GM23338 (cell line): ENCODE results near the gene LPGAT1. TPM values are rescaled to one million over a fixed set of nuclear protein-coding genes. Genes with fewer than 3 reads are reported as not detected.

Experiments
- ATAC-seq: fragments of 200-7000 bp; cut with Tn5 transposase; 3 replicates; pipeline ENCODE4 v1.9.1; 2020
- DNase-seq: peaks from one replicate; pipeline ENCODE4 v3.0.0-alpha.2; 2015; ENCODE audit warnings: low spot score
- H2AFZ ChIP-seq: fragments of 200-600 bp; sonication (generic); 2 replicates; pipeline ENCODE4 v1.8.0; 2016; ENCODE audit warnings: antibody characterized with exemption, mild to moderate bottlenecking, moderate library complexity
- H3F3A ChIP-seq: fragments of 200-600 bp; sonication (generic); replicated peaks from 2 replicates; pipeline ENCODE4 v1.8.0; 2017; ENCODE audit warnings: antibody characterized with exemption, mixed run types, low read depth
- H3K27ac ChIP-seq: fragments of 200-600 bp; sonication (generic); 2 replicates; pipeline ENCODE4 v1.6.1; 2016; ENCODE audit warnings: low read depth
- H3K27me3 ChIP-seq: fragments of 200-600 bp; sonication (generic); 2 replicates; pipeline ENCODE4 v1.8.0; 2016; ENCODE audit warnings: mild to moderate bottlenecking, mixed run types, moderate library complexity; ENCODE audit not compliant: insufficient read depth
- H3K36me3 ChIP-seq: fragments of 200-600 bp; sonication (generic); 2 replicates; pipeline ENCODE4 v1.8.0; 2016; ENCODE audit warnings: mild to moderate bottlenecking; ENCODE audit not compliant: insufficient read depth
- H3K4me1 ChIP-seq: fragments of 200-600 bp; sonication (generic); 2 replicates; pipeline ENCODE4 v1.8.0; 2016; ENCODE audit warnings: mild to moderate bottlenecking, moderate library complexity; ENCODE audit not compliant: insufficient read depth
- H3K4me2 ChIP-seq: fragments of 200-600 bp; sonication (generic); 2 replicates; pipeline ENCODE4 v1.7.1; 2017; ENCODE audit warnings: mixed run types
- H3K4me3 ChIP-seq: fragments of 200-600 bp; sonication (generic); 2 replicates; pipeline ENCODE4 v1.6.1; 2016; ENCODE audit warnings: mixed run types
- H3K79me2 ChIP-seq: fragments of 200-600 bp; sonication (generic); replicated peaks from 2 replicates; pipeline ENCODE4 v1.8.0; 2017; ENCODE audit warnings: mild to moderate bottlenecking; ENCODE audit not compliant: insufficient read depth
- H3K9me2 ChIP-seq: fragments of 200-600 bp; sonication (generic); 2 replicates; pipeline ENCODE4 v1.8.0; 2017; ENCODE audit not compliant: insufficient read depth
- H4K20me1 ChIP-seq: fragments of 200-600 bp; sonication (generic); replicated peaks from 2 replicates; pipeline ENCODE4 v1.8.0; 2017; ENCODE audit warnings: mild to moderate bottlenecking; ENCODE audit not compliant: insufficient read depth
- H3K27ac Mint-ChIP-seq: 2 replicates; pipeline ENCODE4 v1.8.0; 2020; ENCODE audit warnings: inconsistent platforms, mild to moderate bottlenecking, moderate library complexity, mixed read lengths
- H3K27me3 Mint-ChIP-seq: 3 replicates; pipeline ENCODE4 v1.8.0; 2022; ENCODE audit warnings: low read depth, mild to moderate bottlenecking, moderate library complexity, mixed read lengths, inconsistent platforms; ENCODE audit not compliant: insufficient read depth, poor library complexity
- H3K36me3 Mint-ChIP-seq: 3 replicates; pipeline ENCODE4 v1.8.0; 2021; ENCODE audit warnings: low read depth, mild to moderate bottlenecking, inconsistent platforms, moderate library complexity, mixed read lengths
- H3K4me1 Mint-ChIP-seq: 3 replicates; pipeline ENCODE4 v1.8.0; 2020; ENCODE audit warnings: mild to moderate bottlenecking, inconsistent platforms, mixed read lengths
- H3K4me3 Mint-ChIP-seq: 3 replicates; pipeline ENCODE4 v1.8.0; 2021; ENCODE audit warnings: moderate library complexity, mild to moderate bottlenecking, inconsistent platforms, mixed read lengths
- H3K9me3 Mint-ChIP-seq: 3 replicates; pipeline ENCODE4 v1.8.0; 2020; ENCODE audit warnings: moderate library complexity, mild to moderate bottlenecking, inconsistent platforms, mixed read lengths
- CREB1 ChIP-seq: fragments of 250-450 bp; sonication (Bioruptor Pico); IDR thresholded peaks from 2 replicates; pipeline ENCODE4 v1.5.0; 2020; ENCODE audit warnings: low read depth, mild to moderate bottlenecking, moderate library complexity
- EZH2 ChIP-seq: fragments of 200-600 bp; sonication (generic); IDR thresholded peaks from one replicate; pipeline ENCODE4 v1.8.0; 2017; ENCODE audit warnings: antibody characterized with exemption, mild to moderate bottlenecking, low read depth; ENCODE audit not compliant: unreplicated experiment
- EZH2phosphoT487 ChIP-seq: fragments of 200-600 bp; sonication (generic); IDR thresholded peaks from one replicate; pipeline ENCODE4 v1.8.1; 2018; ENCODE audit warnings: antibody characterized with exemption; ENCODE audit not compliant: unreplicated experiment
- JUNB ChIP-seq: IDR thresholded peaks from one replicate; pipeline ENCODE4 v1.6.1; 2016; ENCODE audit warnings: antibody characterized with exemption; ENCODE audit not compliant: unreplicated experiment
- NANOG ChIP-seq: IDR thresholded peaks from 2 replicates; pipeline ENCODE4 v1.6.1; 2016; ENCODE audit warnings: antibody characterized with exemption, borderline replicate concordance
- POLR2AphosphoS5 ChIP-seq: IDR thresholded peaks from 2 replicates; pipeline ENCODE4 v1.6.1; 2016; ENCODE audit warnings: antibody characterized with exemption, low read depth
- STAT1 ChIP-seq: IDR thresholded peaks from one replicate; pipeline ENCODE4 v1.6.1; 2016; ENCODE audit warnings: antibody characterized with exemption; ENCODE audit not compliant: unreplicated experiment
- ZNF114 ChIP-seq: fragments of 250-450 bp; sonication (Bioruptor Pico); IDR thresholded peaks from 2 replicates; pipeline ENCODE4 v1.5.0; 2020; ENCODE audit warnings: mild to moderate bottlenecking, moderate library complexity
- ZNF331 ChIP-seq: fragments of 250-450 bp; sonication (Bioruptor Pico); IDR thresholded peaks from 2 replicates; pipeline ENCODE4 v1.5.0; 2020; ENCODE audit warnings: low read depth, mild to moderate bottlenecking, moderate library complexity
- polyA plus RNA-seq: library from polyadenylated mRNA; unstranded; fragments of >200 nt; fragmentation: Nextera tagmentation; extraction: Ambion mirVana; gene quantifications from 2 replicates; pipeline ENCODE4 v1.2.1, GENCODE V29; 2016
- total RNA-seq: library from RNA; depleted of rRNA; stranded (reverse); fragments of >200 nt; shearing (Covaris generic); gene quantifications from 2 replicates; pipeline ENCODE4 v1.2.3, GENCODE V29; 2014
- TF ChIP-seq, protein P1 (sequence below): IDR thresholded peaks from 2 replicates; pipeline ENCODE4 v1.6.1; 2016; ENCODE audit warnings: antibody characterized with exemption
- TF ChIP-seq, protein P2 (sequence below): fragments of 250-450 bp; sonication (Bioruptor Pico); IDR thresholded peaks from 2 replicates; pipeline ENCODE4 v1.5.0; 2020; ENCODE audit warnings: mild to moderate bottlenecking, moderate library complexity
- TF ChIP-seq, protein P3 (sequence below): IDR thresholded peaks from one replicate; pipeline ENCODE4 v1.6.1; 2018; ENCODE audit warnings: antibody characterized with exemption; ENCODE audit not compliant: unreplicated experiment
- TF ChIP-seq, protein P4 (sequence below), 2 experiments: fragments of 200-600 bp in 1 of 2; sonication (generic) in 1 of 2; conservative IDR thresholded peaks; 2 replicates each; pipeline versions ENCODE4 v1.5.1 to v1.6.1; 2016 to 2017; ENCODE audit warnings: antibody characterized with exemption in 2 of 2, low read depth in 2 of 2, mild to moderate bottlenecking in 2 of 2, moderate library complexity in 1 of 2

LPGAT1 gene
- total and polyA plus RNA-seq, 2 experiments from 2014 or later, result 3.3 to 16.4 TPM

DNA sequence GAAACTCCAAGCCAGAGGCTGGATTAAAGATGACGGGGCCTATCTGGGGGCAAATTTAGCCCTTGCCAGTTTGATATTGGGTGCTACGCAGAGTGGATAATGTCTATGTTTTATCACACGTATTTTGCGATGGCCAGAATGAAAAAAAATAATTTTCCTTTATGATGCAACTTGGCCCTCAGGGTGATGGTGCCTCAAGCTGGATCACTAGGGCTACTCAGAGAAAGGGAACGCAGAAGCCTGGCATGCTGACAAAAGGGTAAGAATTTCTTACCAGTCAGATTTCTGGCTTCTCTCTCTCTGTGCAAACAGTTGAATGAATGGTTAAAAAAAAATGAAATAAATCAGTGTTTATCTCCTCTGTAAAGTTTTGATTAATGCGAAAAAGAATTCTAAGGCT lies 122.6 kb downstream of the LPGAT1 start:
- ATAC-seq (no peak), DNase-seq (no peak)
- H3K4me3 Mint-ChIP-seq, result no peak overlapping the region
- no peaks in the 10 kb centered on the region for H3K27me3 ChIP-seq
- no peaks in the 10 kb centered on the region for H3K36me3 ChIP-seq
- H3K4me1 ChIP-seq, result no peaks in the 10 kb centered on the region
- H2AFZ ChIP-seq, result no peak overlapping the region
- H3K27me3 Mint-ChIP-seq, result peaks cover 3% of the 10 kb centered on the region
- no peaks in the 10 kb centered on the region for H3K79me2 ChIP-seq
- no peaks in the 10 kb centered on the region for H4K20me1 ChIP-seq
- TF ChIP-seq, protein P1, sequence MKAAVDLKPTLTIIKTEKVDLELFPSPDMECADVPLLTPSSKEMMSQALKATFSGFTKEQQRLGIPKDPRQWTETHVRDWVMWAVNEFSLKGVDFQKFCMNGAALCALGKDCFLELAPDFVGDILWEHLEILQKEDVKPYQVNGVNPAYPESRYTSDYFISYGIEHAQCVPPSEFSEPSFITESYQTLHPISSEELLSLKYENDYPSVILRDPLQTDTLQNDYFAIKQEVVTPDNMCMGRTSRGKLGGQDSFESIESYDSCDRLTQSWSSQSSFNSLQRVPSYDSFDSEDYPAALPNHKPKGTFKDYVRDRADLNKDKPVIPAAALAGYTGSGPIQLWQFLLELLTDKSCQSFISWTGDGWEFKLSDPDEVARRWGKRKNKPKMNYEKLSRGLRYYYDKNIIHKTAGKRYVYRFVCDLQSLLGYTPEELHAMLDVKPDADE, result no peak
- TF ChIP-seq, protein P2, sequence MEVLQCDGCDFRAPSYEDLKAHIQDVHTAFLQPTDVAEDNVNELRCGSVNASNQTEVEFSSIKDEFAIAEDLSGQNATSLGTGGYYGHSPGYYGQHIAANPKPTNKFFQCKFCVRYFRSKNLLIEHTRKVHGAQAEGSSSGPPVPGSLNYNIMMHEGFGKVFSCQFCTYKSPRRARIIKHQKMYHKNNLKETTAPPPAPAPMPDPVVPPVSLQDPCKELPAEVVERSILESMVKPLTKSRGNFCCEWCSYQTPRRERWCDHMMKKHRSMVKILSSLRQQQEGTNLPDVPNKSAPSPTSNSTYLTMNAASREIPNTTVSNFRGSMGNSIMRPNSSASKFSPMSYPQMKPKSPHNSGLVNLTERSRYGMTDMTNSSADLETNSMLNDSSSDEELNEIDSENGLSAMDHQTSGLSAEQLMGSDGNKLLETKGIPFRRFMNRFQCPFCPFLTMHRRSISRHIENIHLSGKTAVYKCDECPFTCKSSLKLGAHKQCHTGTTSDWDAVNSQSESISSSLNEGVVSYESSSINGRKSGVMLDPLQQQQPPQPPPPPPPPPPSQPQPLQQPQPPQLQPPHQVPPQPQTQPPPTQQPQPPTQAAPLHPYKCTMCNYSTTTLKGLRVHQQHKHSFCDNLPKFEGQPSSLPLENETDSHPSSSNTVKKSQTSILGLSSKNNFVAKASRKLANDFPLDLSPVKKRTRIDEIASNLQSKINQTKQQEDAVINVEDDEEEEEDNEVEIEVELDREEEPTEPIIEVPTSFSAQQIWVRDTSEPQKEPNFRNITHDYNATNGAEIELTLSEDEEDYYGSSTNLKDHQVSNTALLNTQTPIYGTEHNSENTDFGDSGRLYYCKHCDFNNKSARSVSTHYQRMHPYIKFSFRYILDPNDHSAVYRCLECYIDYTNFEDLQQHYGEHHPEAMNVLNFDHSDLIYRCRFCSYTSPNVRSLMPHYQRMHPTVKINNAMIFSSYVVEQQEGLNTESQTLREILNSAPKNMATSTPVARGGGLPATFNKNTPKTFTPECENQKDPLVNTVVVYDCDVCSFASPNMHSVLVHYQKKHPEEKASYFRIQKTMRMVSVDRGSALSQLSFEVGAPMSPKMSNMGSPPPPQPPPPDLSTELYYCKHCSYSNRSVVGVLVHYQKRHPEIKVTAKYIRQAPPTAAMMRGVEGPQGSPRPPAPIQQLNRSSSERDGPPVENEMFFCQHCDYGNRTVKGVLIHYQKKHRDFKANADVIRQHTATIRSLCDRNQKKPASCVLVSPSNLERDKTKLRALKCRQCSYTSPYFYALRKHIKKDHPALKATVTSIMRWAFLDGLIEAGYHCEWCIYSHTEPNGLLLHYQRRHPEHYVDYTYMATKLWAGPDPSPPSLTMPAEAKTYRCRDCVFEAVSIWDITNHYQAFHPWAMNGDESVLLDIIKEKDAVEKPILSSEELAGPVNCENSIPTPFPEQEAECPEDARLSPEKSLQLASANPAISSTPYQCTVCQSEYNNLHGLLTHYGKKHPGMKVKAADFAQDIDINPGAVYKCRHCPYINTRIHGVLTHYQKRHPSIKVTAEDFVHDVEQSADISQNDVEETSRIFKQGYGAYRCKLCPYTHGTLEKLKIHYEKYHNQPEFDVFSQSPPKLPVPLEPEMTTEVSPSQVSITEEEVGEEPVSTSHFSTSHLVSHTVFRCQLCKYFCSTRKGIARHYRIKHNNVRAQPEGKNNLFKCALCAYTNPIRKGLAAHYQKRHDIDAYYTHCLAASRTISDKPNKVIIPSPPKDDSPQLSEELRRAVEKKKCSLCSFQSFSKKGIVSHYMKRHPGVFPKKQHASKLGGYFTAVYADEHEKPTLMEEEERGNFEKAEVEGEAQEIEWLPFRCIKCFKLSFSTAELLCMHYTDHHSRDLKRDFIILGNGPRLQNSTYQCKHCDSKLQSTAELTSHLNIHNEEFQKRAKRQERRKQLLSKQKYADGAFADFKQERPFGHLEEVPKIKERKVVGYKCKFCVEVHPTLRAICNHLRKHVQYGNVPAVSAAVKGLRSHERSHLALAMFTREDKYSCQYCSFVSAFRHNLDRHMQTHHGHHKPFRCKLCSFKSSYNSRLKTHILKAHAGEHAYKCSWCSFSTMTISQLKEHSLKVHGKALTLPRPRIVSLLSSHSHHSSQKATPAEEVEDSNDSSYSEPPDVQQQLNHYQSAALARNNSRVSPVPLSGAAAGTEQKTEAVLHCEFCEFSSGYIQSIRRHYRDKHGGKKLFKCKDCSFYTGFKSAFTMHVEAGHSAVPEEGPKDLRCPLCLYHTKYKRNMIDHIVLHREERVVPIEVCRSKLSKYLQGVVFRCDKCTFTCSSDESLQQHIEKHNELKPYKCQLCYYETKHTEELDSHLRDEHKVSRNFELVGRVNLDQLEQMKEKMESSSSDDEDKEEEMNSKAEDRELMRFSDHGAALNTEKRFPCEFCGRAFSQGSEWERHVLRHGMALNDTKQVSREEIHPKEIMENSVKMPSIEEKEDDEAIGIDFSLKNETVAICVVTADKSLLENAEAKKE (CRISPR knock-in tag), result no peak
- no peak for TF ChIP-seq CREB1 (CRISPR knock-in tag)
- TF ChIP-seq, protein P3, sequence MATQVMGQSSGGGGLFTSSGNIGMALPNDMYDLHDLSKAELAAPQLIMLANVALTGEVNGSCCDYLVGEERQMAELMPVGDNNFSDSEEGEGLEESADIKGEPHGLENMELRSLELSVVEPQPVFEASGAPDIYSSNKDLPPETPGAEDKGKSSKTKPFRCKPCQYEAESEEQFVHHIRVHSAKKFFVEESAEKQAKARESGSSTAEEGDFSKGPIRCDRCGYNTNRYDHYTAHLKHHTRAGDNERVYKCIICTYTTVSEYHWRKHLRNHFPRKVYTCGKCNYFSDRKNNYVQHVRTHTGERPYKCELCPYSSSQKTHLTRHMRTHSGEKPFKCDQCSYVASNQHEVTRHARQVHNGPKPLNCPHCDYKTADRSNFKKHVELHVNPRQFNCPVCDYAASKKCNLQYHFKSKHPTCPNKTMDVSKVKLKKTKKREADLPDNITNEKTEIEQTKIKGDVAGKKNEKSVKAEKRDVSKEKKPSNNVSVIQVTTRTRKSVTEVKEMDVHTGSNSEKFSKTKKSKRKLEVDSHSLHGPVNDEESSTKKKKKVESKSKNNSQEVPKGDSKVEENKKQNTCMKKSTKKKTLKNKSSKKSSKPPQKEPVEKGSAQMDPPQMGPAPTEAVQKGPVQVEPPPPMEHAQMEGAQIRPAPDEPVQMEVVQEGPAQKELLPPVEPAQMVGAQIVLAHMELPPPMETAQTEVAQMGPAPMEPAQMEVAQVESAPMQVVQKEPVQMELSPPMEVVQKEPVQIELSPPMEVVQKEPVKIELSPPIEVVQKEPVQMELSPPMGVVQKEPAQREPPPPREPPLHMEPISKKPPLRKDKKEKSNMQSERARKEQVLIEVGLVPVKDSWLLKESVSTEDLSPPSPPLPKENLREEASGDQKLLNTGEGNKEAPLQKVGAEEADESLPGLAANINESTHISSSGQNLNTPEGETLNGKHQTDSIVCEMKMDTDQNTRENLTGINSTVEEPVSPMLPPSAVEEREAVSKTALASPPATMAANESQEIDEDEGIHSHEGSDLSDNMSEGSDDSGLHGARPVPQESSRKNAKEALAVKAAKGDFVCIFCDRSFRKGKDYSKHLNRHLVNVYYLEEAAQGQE, result no peak
- TF ChIP-seq EZH2phosphoT487, result no peak
- TF ChIP-seq ZNF331 (CRISPR knock-in tag), result no peak
- TF ChIP-seq NANOG, result no peak
- TF ChIP-seq EZH2, result no peak
- TF ChIP-seq STAT1, result no peak
- TF ChIP-seq POLR2AphosphoS5, result no peak
- no peak for TF ChIP-seq JUNB
- TF ChIP-seq, protein P4, sequence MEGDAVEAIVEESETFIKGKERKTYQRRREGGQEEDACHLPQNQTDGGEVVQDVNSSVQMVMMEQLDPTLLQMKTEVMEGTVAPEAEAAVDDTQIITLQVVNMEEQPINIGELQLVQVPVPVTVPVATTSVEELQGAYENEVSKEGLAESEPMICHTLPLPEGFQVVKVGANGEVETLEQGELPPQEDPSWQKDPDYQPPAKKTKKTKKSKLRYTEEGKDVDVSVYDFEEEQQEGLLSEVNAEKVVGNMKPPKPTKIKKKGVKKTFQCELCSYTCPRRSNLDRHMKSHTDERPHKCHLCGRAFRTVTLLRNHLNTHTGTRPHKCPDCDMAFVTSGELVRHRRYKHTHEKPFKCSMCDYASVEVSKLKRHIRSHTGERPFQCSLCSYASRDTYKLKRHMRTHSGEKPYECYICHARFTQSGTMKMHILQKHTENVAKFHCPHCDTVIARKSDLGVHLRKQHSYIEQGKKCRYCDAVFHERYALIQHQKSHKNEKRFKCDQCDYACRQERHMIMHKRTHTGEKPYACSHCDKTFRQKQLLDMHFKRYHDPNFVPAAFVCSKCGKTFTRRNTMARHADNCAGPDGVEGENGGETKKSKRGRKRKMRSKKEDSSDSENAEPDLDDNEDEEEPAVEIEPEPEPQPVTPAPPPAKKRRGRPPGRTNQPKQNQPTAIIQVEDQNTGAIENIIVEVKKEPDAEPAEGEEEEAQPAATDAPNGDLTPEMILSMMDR (conservative IDR thresholded peaks at IDR 0.05; ENCODE audit: low read depth in 2 of 2), result no peak
- TF ChIP-seq ZNF114 (CRISPR knock-in tag), result no peak
- no peaks in the 10 kb centered on the region for H3K9me3 Mint-ChIP-seq
- H3K4me2 ChIP-seq, result no peak overlapping the region
- peaks cover 5% of the 10 kb centered on the region; the same call in 2 of the 3 replicates for H3K4me1 Mint-ChIP-seq
- no peaks in the 10 kb centered on the region for H3K36me3 Mint-ChIP-seq
- no peak overlapping the region for H3K27ac Mint-ChIP-seq
- H3K9me2 ChIP-seq, result no peaks in the 10 kb centered on the region
- H3K4me3 ChIP-seq, result no peak overlapping the region
- no peak overlapping the region for H3K27ac ChIP-seq
- H3F3A ChIP-seq, result no peaks in the 10 kb centered on the region
